ENCODE measurements around the gene KHDC1L. TPM values are rescaled to one million over a fixed set of nuclear protein-coding genes. Genes with fewer than 3 reads are reported as not detected.
"Not testable (repeated sequence)": the region's sequence is repeated elsewhere in the genome, so short reads cannot be mapped to it uniquely, and the experiment has no call there.

The KHDC1L gene
- polyA plus RNA-seq, 1 of the 3 experiments (the other 2 are of a cell fraction) = 0.16 TPM

DNA sequence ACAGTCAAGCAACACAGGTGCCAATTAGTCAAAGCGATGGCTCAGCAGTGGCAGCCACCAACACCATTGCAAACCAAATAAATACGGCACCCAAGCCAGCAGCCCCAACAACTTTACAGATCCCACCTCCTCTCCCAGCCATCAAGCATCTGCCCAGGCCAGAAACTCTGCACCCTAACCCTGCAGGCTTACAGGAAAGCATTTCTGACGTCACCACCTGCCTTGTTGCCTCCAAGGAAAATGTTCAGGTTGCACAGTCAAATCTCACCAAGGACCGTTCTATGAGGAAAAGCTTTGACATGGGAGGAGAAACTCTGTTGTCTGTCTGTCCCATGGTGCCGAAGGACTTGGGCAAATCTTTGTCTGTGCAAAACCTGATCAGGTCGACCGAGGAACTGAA is 30.6 kb downstream of the KHDC1L start:
- H3K79me2 ChIP-seq (ENCODE audit: insufficient read depth) = no peaks in the 10 kb centered on the region
- no peak for DNase-seq
- CTCF ChIA-PET = no interaction called here
- no peak for TF ChIP-seq TAF1 (IDR thresholded peaks at IDR 0.05; ENCODE audit: borderline replicate concordance, low read depth, low read length)
- TF ChIP-seq, protein P1, sequence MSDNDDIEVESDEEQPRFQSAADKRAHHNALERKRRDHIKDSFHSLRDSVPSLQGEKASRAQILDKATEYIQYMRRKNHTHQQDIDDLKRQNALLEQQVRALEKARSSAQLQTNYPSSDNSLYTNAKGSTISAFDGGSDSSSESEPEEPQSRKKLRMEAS (IDR thresholded peaks at IDR 0.05; ENCODE audit: low read depth) = no peak
- TF ChIP-seq GATA2 (CRISPR knock-in tag; IDR thresholded peaks at IDR 0.05) = no peak
- TF ChIP-seq, protein P2, sequence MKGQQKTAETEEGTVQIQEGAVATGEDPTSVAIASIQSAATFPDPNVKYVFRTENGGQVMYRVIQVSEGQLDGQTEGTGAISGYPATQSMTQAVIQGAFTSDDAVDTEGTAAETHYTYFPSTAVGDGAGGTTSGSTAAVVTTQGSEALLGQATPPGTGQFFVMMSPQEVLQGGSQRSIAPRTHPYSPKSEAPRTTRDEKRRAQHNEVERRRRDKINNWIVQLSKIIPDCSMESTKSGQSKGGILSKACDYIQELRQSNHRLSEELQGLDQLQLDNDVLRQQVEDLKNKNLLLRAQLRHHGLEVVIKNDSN (IDR thresholded peaks at IDR 0.05; ENCODE audit: borderline replicate concordance, low read depth) = no peak
- no peak for TF ChIP-seq SMC3 (IDR thresholded peaks at IDR 0.05; ENCODE audit: low read depth, low read length)
- TF ChIP-seq EZH2phosphoT487 (IDR thresholded peaks at IDR 0.05; ENCODE audit: borderline replicate concordance, low read depth) = no peak
- TF ChIP-seq FOXM1 (IDR thresholded peaks at IDR 0.05; ENCODE audit: low read depth) = no peak
- no peak for TF ChIP-seq TEAD4 (IDR thresholded peaks at IDR 0.05; ENCODE audit: borderline replicate concordance, insufficient read depth)
- H3K27me3 ChIP-seq (ENCODE audit: insufficient read depth) = no peaks in the 10 kb centered on the region
- H4K20me1 ChIP-seq (ENCODE audit: insufficient read depth) = no peaks in the 10 kb centered on the region
- WGBS (ENCODE audit: low lambda C conversion rate) = 98% methylated on average over 7 of the region's 7 CpGs
- H2AFZ ChIP-seq (ENCODE audit: low read depth) = no peak overlapping the region
- no peaks in the 10 kb centered on the region for H3K9me2 ChIP-seq
- H3K36me3 ChIP-seq (replicated peaks in 1 of 2; ENCODE audit: control insufficient read depth in 1 of 2, insufficient read depth in 2 of 2, low read length in 1 of 2) = peaks cover 0 to 20% of the 10 kb centered on the region in 2 experiments
- no peak overlapping the region for H3K9ac ChIP-seq
- H3K27ac ChIP-seq (ENCODE audit: low read depth in 2 of 2, low read length in 1 of 2) = no peak overlapping the region
- H3K4me3 ChIP-seq (ENCODE audit: low read depth in 2 of 2, low read length in 1 of 2) = no peak overlapping the region
- POLR2A ChIA-PET = no interaction called here
- H3K4me1 ChIP-seq (ENCODE audit: control insufficient read depth in 1 of 2, insufficient read depth in 2 of 2, low read depth in 1 of 2, low read length in 1 of 2) = no peaks in the 10 kb centered on the region
- H3K9me3 ChIP-seq = no peaks in the 10 kb centered on the region
- no peak overlapping the region for H3K4me2 ChIP-seq
- no peaks in the 10 kb centered on the region for H3F3A ChIP-seq (replicated peaks; ENCODE audit: insufficient read depth)

DNA sequence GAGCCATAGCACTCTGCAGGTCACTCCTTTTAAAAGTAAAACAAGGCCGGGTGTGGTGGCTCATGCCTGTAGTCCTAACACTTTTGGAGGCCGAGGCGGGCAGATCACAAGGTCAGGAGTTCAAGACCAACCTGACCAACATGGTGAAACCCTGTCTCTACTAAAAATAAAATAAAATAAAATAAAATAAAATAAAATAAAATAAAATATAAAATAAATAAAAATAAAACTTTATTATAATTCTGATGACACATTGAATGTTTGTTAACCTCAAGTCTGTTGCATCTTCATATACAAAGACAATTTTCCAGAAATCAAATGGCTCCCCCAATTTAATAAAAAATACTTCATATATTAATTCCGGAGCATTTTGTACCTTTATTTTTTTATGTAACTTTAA is 32.0 kb downstream of the KHDC1L start:
- DNase-seq; H3K9me3 ChIP-seq; H3K27ac ChIP-seq (ENCODE audit: low read depth in 2 of 2, low read length in 1 of 2); H3K4me3 ChIP-seq (ENCODE audit: low read depth in 2 of 2, low read length in 1 of 2); H3K9ac ChIP-seq; H4K20me1 ChIP-seq (ENCODE audit: insufficient read depth); H3F3A ChIP-seq (replicated peaks; ENCODE audit: insufficient read depth); H3K27me3 ChIP-seq (ENCODE audit: insufficient read depth); CTCF ChIA-PET; H3K79me2 ChIP-seq (ENCODE audit: insufficient read depth); H2AFZ ChIP-seq (ENCODE audit: low read depth); H3K9me2 ChIP-seq; POLR2A ChIA-PET; H3K4me2 ChIP-seq; H3K4me1 ChIP-seq (ENCODE audit: control insufficient read depth in 1 of 2, insufficient read depth in 2 of 2, low read depth in 1 of 2, low read length in 1 of 2): not testable (repeated sequence)
- H3K36me3 ChIP-seq (replicated peaks in 1 of 2; ENCODE audit: control insufficient read depth in 1 of 2, insufficient read depth in 2 of 2, low read length in 1 of 2) = peaks cover 0 to 14% of the 10 kb centered on the region in 2 experiments
- WGBS (ENCODE audit: low lambda C conversion rate) = over 99% methylated on average over 4 of the region's 4 CpGs

DNA sequence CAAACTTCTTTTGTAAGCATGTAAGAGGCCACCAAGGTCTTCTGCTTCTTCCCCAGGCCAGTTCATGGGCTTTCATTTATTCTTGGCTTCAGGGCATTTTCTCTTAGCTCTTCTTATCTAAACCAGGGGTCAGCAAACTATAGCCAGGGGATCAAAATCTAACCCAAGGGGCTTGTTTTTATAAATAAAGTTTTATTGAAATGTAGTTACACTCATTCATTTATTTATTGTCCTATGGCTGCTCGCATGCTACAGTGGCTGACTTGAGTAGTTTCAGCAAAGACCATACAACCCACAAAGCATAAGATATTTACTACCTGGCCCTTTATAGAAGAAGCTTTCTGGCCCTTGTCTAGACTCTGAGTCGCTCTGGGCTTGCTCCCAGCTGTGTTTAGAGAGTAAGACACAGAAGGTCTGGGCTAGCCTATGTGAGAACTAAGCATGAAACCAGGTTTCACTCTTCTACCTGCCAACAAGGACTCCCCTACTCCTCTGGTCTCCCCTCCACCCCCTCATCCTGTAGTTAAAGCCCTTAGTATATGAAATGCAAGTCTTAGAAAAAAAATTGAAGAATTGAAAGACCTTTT is 43.2 kb downstream of the KHDC1L start:
- CTCF ChIA-PET = interaction anchor here (0.6 to 2.1 kb wide), 5 partner anchors 13 to 769 kb away, joined by 3 to 11 read pairs (median 4); no protein-coding TSS in a partner anchor
- POLR2A ChIA-PET = no interaction called here
- Histone ChIP-seq H3K36me3 (replicated peaks in 1 of 2; ENCODE audit: control insufficient read depth in 1 of 2, insufficient read depth in 2 of 2, low read length in 1 of 2) (no peaks in the 10 kb centered on the region), H4K20me1 (ENCODE audit: insufficient read depth) (no peaks in the 10 kb centered on the region), H3K27ac (ENCODE audit: low read depth in 2 of 2, low read length in 1 of 2) (no peak overlapping the region), H3K79me2 (ENCODE audit: insufficient read depth) (no peaks in the 10 kb centered on the region), H3K9me3 (no peaks in the 10 kb centered on the region), H2AFZ (ENCODE audit: low read depth) (no peak overlapping the region), H3K4me1 (ENCODE audit: control insufficient read depth in 1 of 2, insufficient read depth in 2 of 2, low read depth in 1 of 2, low read length in 1 of 2) (peaks cover 2 to 4% of the 10 kb centered on the region in 2 experiments; a peak in 2 of 4 replicates), H3K9me2 (no peaks in the 10 kb centered on the region), H3K4me3 (ENCODE audit: low read depth in 2 of 2, low read length in 1 of 2) (no peak overlapping the region), H3K9ac (no peak overlapping the region), H3K27me3 (ENCODE audit: insufficient read depth) (no peaks in the 10 kb centered on the region), H3K4me2 (no peak overlapping the region), H3F3A (replicated peaks; ENCODE audit: insufficient read depth) (no peaks in the 10 kb centered on the region)
- DNase-seq = no peak
- 81% methylated on average over 2 of the region's 2 CpGs for WGBS (ENCODE audit: low lambda C conversion rate)
- TF ChIP-seq, protein P3, sequence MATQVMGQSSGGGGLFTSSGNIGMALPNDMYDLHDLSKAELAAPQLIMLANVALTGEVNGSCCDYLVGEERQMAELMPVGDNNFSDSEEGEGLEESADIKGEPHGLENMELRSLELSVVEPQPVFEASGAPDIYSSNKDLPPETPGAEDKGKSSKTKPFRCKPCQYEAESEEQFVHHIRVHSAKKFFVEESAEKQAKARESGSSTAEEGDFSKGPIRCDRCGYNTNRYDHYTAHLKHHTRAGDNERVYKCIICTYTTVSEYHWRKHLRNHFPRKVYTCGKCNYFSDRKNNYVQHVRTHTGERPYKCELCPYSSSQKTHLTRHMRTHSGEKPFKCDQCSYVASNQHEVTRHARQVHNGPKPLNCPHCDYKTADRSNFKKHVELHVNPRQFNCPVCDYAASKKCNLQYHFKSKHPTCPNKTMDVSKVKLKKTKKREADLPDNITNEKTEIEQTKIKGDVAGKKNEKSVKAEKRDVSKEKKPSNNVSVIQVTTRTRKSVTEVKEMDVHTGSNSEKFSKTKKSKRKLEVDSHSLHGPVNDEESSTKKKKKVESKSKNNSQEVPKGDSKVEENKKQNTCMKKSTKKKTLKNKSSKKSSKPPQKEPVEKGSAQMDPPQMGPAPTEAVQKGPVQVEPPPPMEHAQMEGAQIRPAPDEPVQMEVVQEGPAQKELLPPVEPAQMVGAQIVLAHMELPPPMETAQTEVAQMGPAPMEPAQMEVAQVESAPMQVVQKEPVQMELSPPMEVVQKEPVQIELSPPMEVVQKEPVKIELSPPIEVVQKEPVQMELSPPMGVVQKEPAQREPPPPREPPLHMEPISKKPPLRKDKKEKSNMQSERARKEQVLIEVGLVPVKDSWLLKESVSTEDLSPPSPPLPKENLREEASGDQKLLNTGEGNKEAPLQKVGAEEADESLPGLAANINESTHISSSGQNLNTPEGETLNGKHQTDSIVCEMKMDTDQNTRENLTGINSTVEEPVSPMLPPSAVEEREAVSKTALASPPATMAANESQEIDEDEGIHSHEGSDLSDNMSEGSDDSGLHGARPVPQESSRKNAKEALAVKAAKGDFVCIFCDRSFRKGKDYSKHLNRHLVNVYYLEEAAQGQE (IDR thresholded peaks at IDR 0.05; ENCODE audit: low read depth, low read length) = no peak
- TF ChIP-seq CHD2 (IDR thresholded peaks at IDR 0.05; ENCODE audit: low read length, partially characterized antibody) (no peak), TEAD4 (IDR thresholded peaks at IDR 0.05; ENCODE audit: borderline replicate concordance, insufficient read depth) (no peak), TAF1 (IDR thresholded peaks at IDR 0.05; ENCODE audit: borderline replicate concordance, low read depth, low read length) (no peak), TCF12 (IDR thresholded peaks at IDR 0.05) (no peak), NRF1 (IDR thresholded peaks at IDR 0.05; ENCODE audit: low read depth, low read length) (no peak), FOSL2 (IDR thresholded peaks at IDR 0.05; ENCODE audit: borderline replicate concordance, low read depth) (no peak), ELF1 (IDR thresholded peaks at IDR 0.05) (no peak), SMC3 (IDR thresholded peaks at IDR 0.05; ENCODE audit: low read depth, low read length) (no peak), RXRA (IDR thresholded peaks at IDR 0.05; ENCODE audit: borderline replicate concordance, low read depth) (no peak), EP300 (IDR thresholded peaks at IDR 0.05; ENCODE audit: borderline replicate concordance in 1 of 2, low read depth in 1 of 2, low read length in 1 of 2) (no peak), YY1 (IDR thresholded peaks at IDR 0.05; ENCODE audit: low read depth) (no peak), SIN3A (IDR thresholded peaks at IDR 0.05; ENCODE audit: borderline replicate concordance, low read depth, low read length) (no peak), NFIC (IDR thresholded peaks at IDR 0.05; ENCODE audit: borderline replicate concordance) (no peak)
